Measurements from ENCODE around the gene ATP2B2.

The ATP2B2 gene

DNA sequence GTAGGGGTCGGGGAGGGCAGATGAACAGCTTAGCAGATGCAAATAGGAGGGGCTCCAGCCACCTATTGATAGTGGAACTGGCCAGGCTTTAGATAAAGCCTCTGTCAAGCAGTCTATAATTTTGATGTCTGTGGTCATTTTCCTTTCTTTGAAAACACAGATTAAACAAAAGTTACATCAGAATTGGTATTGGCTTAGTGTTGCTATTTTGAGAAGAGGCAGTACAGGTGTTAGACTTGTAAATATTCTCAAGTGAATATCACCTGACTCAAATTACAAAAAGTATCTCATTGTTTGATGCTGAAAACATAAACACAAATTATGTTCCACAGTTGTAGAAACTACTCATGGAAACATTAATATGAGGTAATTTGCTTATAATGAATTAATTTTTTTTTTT is 230.8 kb downstream of the ATP2B2 start:
- peaks cover 84% of the 10 kb centered on the region; the same call in 1 of the 2 replicates for H3K36me3 ChIP-seq (ENCODE audit: insufficient read depth, low read length)
- no peaks in the 10 kb centered on the region for H3K27me3 ChIP-seq (ENCODE audit: insufficient read depth, low read length, poor library complexity, severe bottlenecking)
- no peak overlapping the region for H3K9ac ChIP-seq (ENCODE audit: low read depth, low read length, poor library complexity, severe bottlenecking)
- H3K4me1 ChIP-seq (ENCODE audit: insufficient read depth, low read length, poor library complexity, severe bottlenecking), result peaks cover 12% of the 10 kb centered on the region
- H3F3A ChIP-seq (ENCODE audit: low read depth), result no peaks in the 10 kb centered on the region
- H3K4me2 ChIP-seq (ENCODE audit: low read depth, low read length, poor library complexity, severe bottlenecking), result no peak overlapping the region
- H2AFZ ChIP-seq (ENCODE audit: low read length), result no peak overlapping the region
- peaks cover 83% of the 10 kb centered on the region for H3K79me2 ChIP-seq (ENCODE audit: insufficient read depth, low read length)
- H3K4me3 ChIP-seq (ENCODE audit: low read length, poor library complexity, severe bottlenecking), result no peak overlapping the region
- TF ChIP-seq, protein P1, sequence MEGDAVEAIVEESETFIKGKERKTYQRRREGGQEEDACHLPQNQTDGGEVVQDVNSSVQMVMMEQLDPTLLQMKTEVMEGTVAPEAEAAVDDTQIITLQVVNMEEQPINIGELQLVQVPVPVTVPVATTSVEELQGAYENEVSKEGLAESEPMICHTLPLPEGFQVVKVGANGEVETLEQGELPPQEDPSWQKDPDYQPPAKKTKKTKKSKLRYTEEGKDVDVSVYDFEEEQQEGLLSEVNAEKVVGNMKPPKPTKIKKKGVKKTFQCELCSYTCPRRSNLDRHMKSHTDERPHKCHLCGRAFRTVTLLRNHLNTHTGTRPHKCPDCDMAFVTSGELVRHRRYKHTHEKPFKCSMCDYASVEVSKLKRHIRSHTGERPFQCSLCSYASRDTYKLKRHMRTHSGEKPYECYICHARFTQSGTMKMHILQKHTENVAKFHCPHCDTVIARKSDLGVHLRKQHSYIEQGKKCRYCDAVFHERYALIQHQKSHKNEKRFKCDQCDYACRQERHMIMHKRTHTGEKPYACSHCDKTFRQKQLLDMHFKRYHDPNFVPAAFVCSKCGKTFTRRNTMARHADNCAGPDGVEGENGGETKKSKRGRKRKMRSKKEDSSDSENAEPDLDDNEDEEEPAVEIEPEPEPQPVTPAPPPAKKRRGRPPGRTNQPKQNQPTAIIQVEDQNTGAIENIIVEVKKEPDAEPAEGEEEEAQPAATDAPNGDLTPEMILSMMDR (conservative IDR thresholded peaks at IDR 0.05; ENCODE audit: low read length), result no peak
- H4K20me1 ChIP-seq (ENCODE audit: insufficient read depth, low read length, poor library complexity, severe bottlenecking), result peaks cover 38% of the 10 kb centered on the region
- no peaks in the 10 kb centered on the region for H3K9me2 ChIP-seq (replicated peaks; ENCODE audit: low read depth, low read length)
- H3K9me3 ChIP-seq (ENCODE audit: insufficient read depth, low read depth, low read length), result no peaks in the 10 kb centered on the region

Data from Loucy (cell line).